ENCODE measurements around the gene SLC39A9.

Gene SLC39A9

GRCh38 chr14:69505338-69506240 lies 107.1 kb downstream of the SLC39A9 start:
- DNase-seq = no peak

- DNase-seq = no peak
Measured at GRCh38 chr14:69506241-69506595, 107.7 kb downstream of the SLC39A9 start.
